Mesendoderm (in vitro differentiated cells): ENCODE data around the gene TRNP1.

Experiments
- DNase-seq: peaks from one replicate; pipeline ENCODE4 v3.0.0; 2013
- H2AK5ac ChIP-seq: 2 replicates; pipeline ENCODE4 v1.6.1; 2013; ENCODE audit warnings: low read length, inconsistent platforms
- H2BK120ac ChIP-seq: 2 replicates; pipeline ENCODE4 v1.6.1; 2013; ENCODE audit warnings: low read depth, mild to moderate bottlenecking, low read length, moderate library complexity, mixed read lengths
- H2BK15ac ChIP-seq: replicated peaks from 2 replicates; pipeline ENCODE4 v1.6.1; 2013; ENCODE audit warnings: low read depth, mild to moderate bottlenecking, moderate library complexity
- H2BK5ac ChIP-seq: 2 replicates; pipeline ENCODE4 v1.6.1; 2013; ENCODE audit warnings: low read length, inconsistent platforms
- H3K18ac ChIP-seq: 2 replicates; pipeline ENCODE4 v1.6.1; 2013; ENCODE audit warnings: mild to moderate bottlenecking, low read length, mixed read lengths
- H3K23ac ChIP-seq: one replicate; pipeline ENCODE4 v1.6.1; 2013; ENCODE audit warnings: low read length
- H3K27ac ChIP-seq: 2 replicates; pipeline ENCODE4 v1.5.1; 2013; ENCODE audit warnings: low read depth, mild to moderate bottlenecking, inconsistent platforms, low read length, moderate library complexity
- H3K27me3 ChIP-seq: 2 replicates; pipeline ENCODE4 v1.6.1; 2013; ENCODE audit warnings: low read length, control low read depth, mild to moderate bottlenecking, inconsistent platforms; ENCODE audit not compliant: insufficient read depth, poor library complexity
- H3K36me3 ChIP-seq: 2 replicates; pipeline ENCODE4 v1.6.1; 2013; ENCODE audit warnings: low read length, inconsistent platforms; ENCODE audit not compliant: control insufficient read depth, insufficient read depth
- H3K4ac ChIP-seq: one replicate; pipeline ENCODE4 v1.6.1; 2013; ENCODE audit warnings: low read depth, mild to moderate bottlenecking, low read length, moderate library complexity
- H3K4me1 ChIP-seq: 2 replicates; pipeline ENCODE4 v1.6.1; 2013; ENCODE audit warnings: low read depth, low read length, inconsistent platforms; ENCODE audit not compliant: control insufficient read depth
- H3K4me2 ChIP-seq: 2 replicates; pipeline ENCODE4 v1.6.1; 2013; ENCODE audit warnings: low read length
- H3K4me3 ChIP-seq: 2 replicates; pipeline ENCODE4 v1.5.1; 2013; ENCODE audit warnings: mild to moderate bottlenecking, low read length
- H3K56ac ChIP-seq: one replicate; pipeline ENCODE4 v1.6.1; 2013; ENCODE audit warnings: low read length
- H3K79me1 ChIP-seq: 2 replicates; pipeline ENCODE4 v1.6.1; 2013; ENCODE audit warnings: low read length, inconsistent platforms
- H3K79me2 ChIP-seq: 2 replicates; pipeline ENCODE4 v1.6.1; 2013; ENCODE audit warnings: mild to moderate bottlenecking, low read length; ENCODE audit not compliant: control insufficient read depth, insufficient read depth
- H3K9ac ChIP-seq: 2 replicates; pipeline ENCODE4 v1.6.1; 2013; ENCODE audit warnings: low read length, inconsistent platforms
- H4K5ac ChIP-seq: one replicate; pipeline ENCODE4 v1.6.1; 2013; ENCODE audit warnings: low read length
- H4K8ac ChIP-seq: one replicate; pipeline ENCODE4 v1.6.1; 2013; ENCODE audit warnings: low read depth, mild to moderate bottlenecking, control low read depth, low read length, moderate library complexity
- WGBS: extraction: QIAGEN DNeasy Blood & Tissue Kit; methylation state at CpG from one replicate; pipeline ENCODE4 v1.1.7; 2013; ENCODE audit warnings: low lambda C conversion rate, missing lambda C conversion rate; ENCODE audit not compliant: insufficient coverage; ENCODE audit errors: extremely low coverage; 5-methylcytosine and 5-hydroxymethylcytosine counted together

The TRNP1 gene

DNA sequence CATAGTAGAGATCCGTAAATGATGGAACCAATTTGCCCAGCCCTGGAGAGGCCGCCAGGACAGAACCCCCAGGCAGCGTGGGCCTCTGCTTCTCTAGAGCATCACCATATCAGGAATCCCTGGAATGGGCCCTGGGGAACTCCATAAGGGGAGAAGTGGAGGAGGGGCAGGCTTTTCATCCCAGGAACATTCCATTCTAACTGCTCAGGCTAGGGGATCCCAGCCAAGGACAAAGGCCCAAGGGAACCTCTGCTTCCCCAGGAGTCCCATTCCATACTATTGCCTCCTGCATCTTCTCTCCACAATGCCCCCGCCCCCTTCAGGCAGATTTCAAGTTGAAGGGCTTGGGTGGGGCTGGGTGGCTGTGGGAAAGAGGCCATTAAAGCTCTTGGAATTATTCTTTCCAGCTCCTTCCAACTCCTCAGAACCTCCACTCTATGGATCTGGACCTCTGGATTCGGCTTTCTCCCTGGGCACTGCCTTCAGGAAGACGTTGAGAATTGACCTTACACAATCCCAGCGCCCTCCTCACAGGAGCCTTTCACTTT is 6.0 kb downstream of the TRNP1 start:
- H3K79me2 ChIP-seq: peaks cover 3% of the 10 kb centered on the region
- DNase-seq: peak; percentile 99
- peak overlapping the region; percentile 81 for H3K4ac ChIP-seq
- H3K79me1 ChIP-seq: peaks cover 7% of the 10 kb centered on the region
- H3K27me3 ChIP-seq: no peaks in the 10 kb centered on the region
- no CpG with 5 or more reads among the region's 7 CpGs for WGBS
- H3K27ac ChIP-seq: peak overlapping the region; percentile 71
- no peaks in the 10 kb centered on the region for H3K36me3 ChIP-seq
- no peak overlapping the region for H3K4me3 ChIP-seq
- H4K8ac ChIP-seq: no peak overlapping the region
- peak overlapping the region; percentile 54 for H3K56ac ChIP-seq
- no peak overlapping the region for H3K23ac ChIP-seq
- no peak overlapping the region for H2AK5ac ChIP-seq
- peak overlapping the region; percentile 82 for H2BK5ac ChIP-seq
- H3K9ac ChIP-seq: peak overlapping the region; percentile 41
- no peak overlapping the region for H3K4me2 ChIP-seq
- no peak overlapping the region for H2BK15ac ChIP-seq
- no peak overlapping the region for H2BK120ac ChIP-seq
- no peak overlapping the region for H4K5ac ChIP-seq
- H3K4me1 ChIP-seq: peaks cover 21% of the 10 kb centered on the region
- peak overlapping the region; percentile 72 for H3K18ac ChIP-seq

DNA sequence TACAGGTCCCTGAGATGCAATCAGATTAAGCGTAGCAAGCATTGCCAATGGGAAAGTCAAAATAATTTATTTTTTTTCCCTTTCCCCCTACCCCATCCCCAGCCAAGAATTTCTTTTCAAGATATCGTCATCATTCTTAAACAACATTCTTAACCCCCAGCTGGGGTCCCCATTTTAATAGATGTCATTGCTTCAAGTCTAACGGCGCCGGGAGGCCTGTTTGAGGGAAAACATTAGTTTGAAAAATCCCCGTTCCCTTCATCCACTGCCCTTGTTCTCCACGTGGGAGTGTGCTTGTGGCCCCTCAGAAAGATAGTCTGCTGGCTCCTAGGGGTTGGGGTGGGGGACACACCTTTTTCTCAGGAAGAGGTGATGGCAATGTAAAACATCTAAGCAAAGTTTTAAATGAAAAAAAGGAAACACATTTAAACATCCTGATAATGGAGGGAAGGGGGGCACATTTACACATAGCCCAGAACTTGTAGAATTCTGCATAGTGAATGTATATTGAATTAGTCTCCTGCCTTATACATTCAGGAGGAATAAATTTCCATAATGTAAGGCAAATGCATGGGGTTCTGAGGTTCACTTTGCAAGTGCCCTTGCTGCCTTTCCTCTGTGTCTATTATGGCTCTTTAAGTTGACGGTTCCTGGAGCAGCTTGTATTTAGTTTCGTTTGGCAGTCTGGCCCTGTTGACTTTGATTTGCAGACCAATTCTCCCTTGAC is 6.8 kb downstream of the TRNP1 start:
- H2BK5ac ChIP-seq: no peak overlapping the region
- H4K8ac ChIP-seq: no peak overlapping the region
- no CpG with 5 or more reads among the region's 9 CpGs for WGBS
- H2AK5ac ChIP-seq: no peak overlapping the region
- peak overlapping the region; percentile 81 for H3K4ac ChIP-seq
- H3K4me3 ChIP-seq: no peak overlapping the region
- H3K18ac ChIP-seq: no peak overlapping the region
- H2BK120ac ChIP-seq: no peak overlapping the region
- H3K36me3 ChIP-seq: no peaks in the 10 kb centered on the region
- no peak overlapping the region for H2BK15ac ChIP-seq
- H3K23ac ChIP-seq: no peak overlapping the region
- peaks cover 23% of the 10 kb centered on the region for H3K4me1 ChIP-seq
- peaks cover 1% of the 10 kb centered on the region for H3K79me2 ChIP-seq
- peak overlapping the region; percentile 71 for H3K27ac ChIP-seq
- peaks cover 5% of the 10 kb centered on the region for H3K79me1 ChIP-seq
- H4K5ac ChIP-seq: no peak overlapping the region
- no peaks in the 10 kb centered on the region for H3K27me3 ChIP-seq
- H3K56ac ChIP-seq: peak overlapping the region; percentile 54
- peak; percentile 57 for DNase-seq
- no peak overlapping the region for H3K9ac ChIP-seq
- H3K4me2 ChIP-seq: no peak overlapping the region

DNA sequence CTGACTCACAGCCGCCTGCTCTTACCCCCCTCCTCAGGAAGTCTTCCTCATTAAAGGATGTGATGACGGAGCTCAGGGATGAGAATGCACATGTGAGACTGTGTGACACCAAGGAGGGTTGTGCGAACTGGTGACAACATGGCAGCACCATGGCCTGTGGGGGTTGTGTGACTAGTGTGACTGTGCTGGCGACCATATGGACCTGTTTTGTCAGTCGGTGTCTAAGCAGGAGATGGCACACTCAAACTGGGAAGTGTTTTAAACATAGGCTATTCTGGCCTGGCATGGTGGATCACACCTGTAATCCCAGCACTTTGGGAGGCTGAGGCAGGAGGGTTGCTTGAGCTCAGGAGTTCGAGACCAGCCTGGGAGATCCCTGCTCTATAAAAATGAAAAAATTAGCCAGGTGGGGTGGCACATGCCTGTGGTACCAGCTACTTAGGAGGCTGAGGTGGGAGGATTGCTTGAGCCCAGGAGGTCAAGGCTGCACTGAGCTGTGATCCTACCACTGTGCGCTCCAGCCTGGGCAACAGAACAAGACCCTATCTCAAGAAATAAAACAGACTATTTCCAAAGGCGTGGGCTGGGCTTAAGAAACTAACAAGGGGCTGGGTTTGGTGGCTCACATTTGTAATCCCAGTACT is 7.4 kb downstream of the TRNP1 start:
- H3K4me1 ChIP-seq: peaks cover 21% of the 10 kb centered on the region
- H3K27ac ChIP-seq: no peak overlapping the region
- H3K36me3 ChIP-seq: no peaks in the 10 kb centered on the region
- H2BK15ac ChIP-seq: no peak overlapping the region
- no CpG with 5 or more reads among the region's 8 CpGs for WGBS
- peak; percentile 65 for DNase-seq
- H3K56ac ChIP-seq: no peak overlapping the region
- no peak overlapping the region for H3K4me2 ChIP-seq
- no peak overlapping the region for H4K8ac ChIP-seq
- H3K18ac ChIP-seq: no peak overlapping the region
- H2BK5ac ChIP-seq: no peak overlapping the region
- no peak overlapping the region for H2AK5ac ChIP-seq
- H3K9ac ChIP-seq: no peak overlapping the region
- no peak overlapping the region for H3K4me3 ChIP-seq
- no peak overlapping the region for H3K4ac ChIP-seq
- H3K79me1 ChIP-seq: peaks cover 5% of the 10 kb centered on the region
- H4K5ac ChIP-seq: no peak overlapping the region
- H2BK120ac ChIP-seq: no peak overlapping the region
- H3K23ac ChIP-seq: no peak overlapping the region
- no peaks in the 10 kb centered on the region for H3K79me2 ChIP-seq
- H3K27me3 ChIP-seq: no peaks in the 10 kb centered on the region

DNA sequence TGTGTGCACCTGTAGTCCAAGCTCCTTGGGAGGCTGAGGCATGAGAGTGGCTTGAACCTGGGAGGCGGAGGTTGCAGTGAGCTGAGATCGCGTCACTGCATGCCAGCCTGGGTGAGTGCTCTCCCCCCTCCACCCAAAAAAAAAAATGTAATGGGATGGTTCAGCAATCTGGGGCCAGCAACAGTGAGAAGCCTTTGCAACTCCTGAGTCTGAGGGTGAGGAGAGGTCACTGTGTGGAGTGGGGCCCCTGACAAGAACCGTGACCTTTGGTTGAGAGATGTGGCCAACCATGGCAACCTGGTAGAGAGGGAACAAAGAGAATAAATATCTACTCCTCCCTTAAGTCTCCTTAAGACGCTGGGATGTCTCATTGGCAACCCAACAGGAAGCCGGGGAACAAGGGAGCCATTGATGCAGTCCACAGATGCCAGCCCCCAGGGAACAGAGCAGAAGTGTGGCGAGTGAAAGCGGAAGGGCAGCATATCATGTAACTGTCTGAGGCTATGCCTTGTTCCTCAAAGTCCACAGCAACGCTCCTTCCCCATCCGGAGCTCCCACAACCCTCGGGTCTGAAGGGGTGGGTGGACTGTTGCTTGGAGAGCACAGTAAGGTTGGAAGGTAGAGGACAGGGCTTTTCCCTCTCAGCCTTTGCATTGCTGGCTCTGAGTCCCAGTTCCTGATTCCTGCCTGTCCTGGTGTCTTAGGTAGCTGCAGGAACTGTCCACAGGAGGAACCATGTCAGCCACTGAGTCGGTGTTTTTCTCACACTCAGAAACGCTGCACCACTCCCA is 8.3 kb downstream of the TRNP1 start:
- Histone ChIP-seq H3K27me3 (no peaks in the 10 kb centered on the region), H3K79me1 (peaks cover 6% of the 10 kb centered on the region), H3K18ac (no peak overlapping the region), H3K4me1 (peaks cover 26% of the 10 kb centered on the region), H3K56ac (no peak overlapping the region), H2AK5ac (no peak overlapping the region), H3K4me3 (no peak overlapping the region), H3K4ac (no peak overlapping the region), H2BK120ac (no peak overlapping the region), H4K5ac (no peak overlapping the region), H3K36me3 (no peaks in the 10 kb centered on the region), H2BK15ac (no peak overlapping the region), H4K8ac (no peak overlapping the region), H3K4me2 (no peak overlapping the region), H3K9ac (no peak overlapping the region), H3K23ac (no peak overlapping the region), H3K79me2 (peaks cover 1% of the 10 kb centered on the region), H2BK5ac (no peak overlapping the region), H3K27ac (no peak overlapping the region)
- no CpG with 5 or more reads among the region's 13 CpGs for WGBS
- DNase-seq: peak; percentile 37

DNA sequence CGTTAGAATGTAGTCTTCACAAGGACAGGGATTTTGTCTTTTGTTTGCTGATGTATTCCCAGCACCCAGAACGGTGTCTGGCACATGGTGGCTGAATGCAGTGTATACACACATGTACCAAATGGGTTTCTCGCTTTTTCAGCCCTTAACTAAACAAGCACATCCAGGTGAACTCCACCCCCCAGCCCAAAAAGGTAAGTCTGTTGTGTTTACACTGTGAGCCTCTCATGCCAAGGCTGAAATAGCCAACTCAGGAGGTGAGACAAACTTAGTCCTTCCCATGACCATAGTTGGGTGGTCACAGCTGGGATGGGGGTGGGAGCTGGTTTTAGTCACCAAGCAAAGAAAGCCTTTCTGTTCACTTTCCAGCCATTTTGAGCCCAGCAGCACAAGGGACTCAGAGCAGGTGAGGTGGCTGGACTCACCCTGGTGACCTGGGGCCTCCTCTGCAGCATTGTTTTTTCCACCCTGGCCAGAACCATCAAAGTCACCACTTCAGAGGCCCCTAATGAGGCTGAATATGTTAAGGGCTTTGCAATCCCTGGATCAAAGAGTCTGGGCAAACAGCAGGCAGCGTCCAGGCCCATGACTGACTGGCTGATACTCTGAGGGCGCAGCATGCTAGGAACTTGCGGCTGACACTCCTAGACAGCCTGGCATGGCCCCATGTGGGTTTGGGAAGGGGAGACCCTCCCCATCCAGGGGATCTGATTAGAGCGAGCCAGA is 10.4 kb downstream of the TRNP1 start:
- WGBS: no CpG with 5 or more reads among the region's 7 CpGs
- H3K4me1 ChIP-seq: peaks cover 27% of the 10 kb centered on the region

More for the DNA sequence above, 10.4 kb downstream of the TRNP1 start:
- H3K9ac ChIP-seq: peak overlapping the region; percentile 10
- H3K4me3 ChIP-seq: no peak overlapping the region
- no peak overlapping the region for H4K8ac ChIP-seq
- H2BK5ac ChIP-seq: no peak overlapping the region
- H3K79me2 ChIP-seq: peaks cover 1% of the 10 kb centered on the region
- no peaks in the 10 kb centered on the region for H3K27me3 ChIP-seq
- H3K36me3 ChIP-seq: no peaks in the 10 kb centered on the region
- H2AK5ac ChIP-seq: no peak overlapping the region
- no peak overlapping the region for H3K27ac ChIP-seq
- H3K79me1 ChIP-seq: peaks cover 3% of the 10 kb centered on the region
- no peak overlapping the region for H2BK120ac ChIP-seq
- peak overlapping the region; percentile 18 for H3K56ac ChIP-seq
- no peak overlapping the region for H4K5ac ChIP-seq
- H2BK15ac ChIP-seq: no peak overlapping the region
- no peak overlapping the region for H3K4me2 ChIP-seq
- no peak overlapping the region for H3K18ac ChIP-seq
- peak; percentile 27 for DNase-seq
- H3K4ac ChIP-seq: no peak overlapping the region
- no peak overlapping the region for H3K23ac ChIP-seq
